AG04449 (cell line): Measurements from ENCODE around the gene PCDHGA8.
"Not testable (repeated sequence)": the region's sequence is repeated elsewhere in the genome, so short reads cannot be mapped to it uniquely, and the experiment has no call there.

ENCODE experiments used
- CTCF ChIA-PET: fragments of 350-600 bp; formaldehyde crosslinking; extraction: SDS; loops from one replicate; lab custom pipeline; 2021; ENCODE audit warnings: antibody characterized with exemption; lab: Yijun Ruan, JAX
- POLR2A ChIA-PET: fragments of 400-600, 350-600 bp; formaldehyde crosslinking; extraction: SDS; loops from one replicate; lab custom pipeline; 2020; ENCODE audit warnings: antibody characterized with exemption, inconsistent platforms; lab: Yijun Ruan, JAX
- DNase-seq: peaks from one replicate; pipeline ENCODE4 v3.0.0-alpha.2; 2010; ENCODE audit warnings: low read depth, low spot score
- H3K4me3 ChIP-seq: 2 replicates; pipeline ENCODE4 v1.5.1; 2011; ENCODE audit warnings: low read depth, mild to moderate bottlenecking, control low read depth, low read length
- TF ChIP-seq, protein P1 (sequence below): IDR thresholded peaks from one replicate; pipeline ENCODE4 v1.5.1; 2011; ENCODE audit warnings: mild to moderate bottlenecking, moderate library complexity, low read length, control low read depth, inconsistent platforms; ENCODE audit not compliant: insufficient read depth; ENCODE audit errors: missing control alignments

The PCDHGA8 gene

DNA sequence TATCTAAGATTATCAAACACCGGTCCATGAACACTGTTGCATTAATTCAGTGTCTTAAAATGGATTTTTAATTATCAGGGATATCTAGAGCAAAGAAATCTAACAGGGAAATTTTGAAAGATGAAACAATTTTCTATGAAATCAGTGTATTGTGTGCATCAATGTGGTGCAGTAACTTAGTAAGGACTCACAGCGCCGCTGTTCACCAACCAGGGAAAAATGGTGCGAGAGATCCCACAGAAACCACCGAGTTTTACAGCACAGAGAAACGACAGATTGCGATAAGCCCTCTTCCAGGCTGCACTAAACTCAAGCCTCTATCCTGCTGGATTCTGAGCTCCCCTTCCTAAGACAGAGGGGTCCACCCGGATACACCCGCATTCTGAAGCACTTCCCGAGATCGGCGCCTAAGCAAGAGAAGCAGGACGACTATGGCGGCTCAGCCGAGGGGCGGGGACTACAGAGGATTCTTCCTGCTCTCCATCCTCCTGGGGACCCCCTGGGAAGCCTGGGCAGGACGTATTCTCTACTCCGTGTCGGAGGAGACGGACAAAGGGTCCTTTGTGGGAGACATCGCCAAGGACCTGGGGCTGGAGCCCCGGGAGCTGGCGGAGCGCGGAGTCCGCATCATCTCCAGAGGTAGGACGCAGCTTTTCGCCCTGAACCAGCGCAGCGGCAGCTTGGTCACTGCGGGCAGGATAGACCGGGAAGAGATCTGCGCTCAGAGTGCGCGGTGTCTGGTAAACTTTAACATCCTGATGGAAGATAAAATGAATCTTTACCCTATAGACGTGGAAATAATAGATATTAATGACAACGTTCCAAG is 9.8 kb upstream of the PCDHGA8 start, which contains the start of gene PCDHGA7:
Gene PCDHGA7 (plus strand): TSS at position 274 of the 826 bp plus-strand sequence. CDS start 158 bp downstream, at position 432.
- ChIA-PET CTCF (interaction anchor here (0.8 to 1.8 kb wide), 12 partner anchors 9 to 185 kb away, joined by 3 to 8 read pairs (median 4); partner anchors contain the start of genes PCDHGA11, PCDHGA5, PCDHGA6 and PCDHGB7), POLR2A (no interaction called here)
- H3K4me3 ChIP-seq, result peak within 1 kb of the TSS; percentile 59
- TF ChIP-seq, protein P1, sequence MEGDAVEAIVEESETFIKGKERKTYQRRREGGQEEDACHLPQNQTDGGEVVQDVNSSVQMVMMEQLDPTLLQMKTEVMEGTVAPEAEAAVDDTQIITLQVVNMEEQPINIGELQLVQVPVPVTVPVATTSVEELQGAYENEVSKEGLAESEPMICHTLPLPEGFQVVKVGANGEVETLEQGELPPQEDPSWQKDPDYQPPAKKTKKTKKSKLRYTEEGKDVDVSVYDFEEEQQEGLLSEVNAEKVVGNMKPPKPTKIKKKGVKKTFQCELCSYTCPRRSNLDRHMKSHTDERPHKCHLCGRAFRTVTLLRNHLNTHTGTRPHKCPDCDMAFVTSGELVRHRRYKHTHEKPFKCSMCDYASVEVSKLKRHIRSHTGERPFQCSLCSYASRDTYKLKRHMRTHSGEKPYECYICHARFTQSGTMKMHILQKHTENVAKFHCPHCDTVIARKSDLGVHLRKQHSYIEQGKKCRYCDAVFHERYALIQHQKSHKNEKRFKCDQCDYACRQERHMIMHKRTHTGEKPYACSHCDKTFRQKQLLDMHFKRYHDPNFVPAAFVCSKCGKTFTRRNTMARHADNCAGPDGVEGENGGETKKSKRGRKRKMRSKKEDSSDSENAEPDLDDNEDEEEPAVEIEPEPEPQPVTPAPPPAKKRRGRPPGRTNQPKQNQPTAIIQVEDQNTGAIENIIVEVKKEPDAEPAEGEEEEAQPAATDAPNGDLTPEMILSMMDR, result peak; percentile 35
- no peak for DNase-seq

DNA sequence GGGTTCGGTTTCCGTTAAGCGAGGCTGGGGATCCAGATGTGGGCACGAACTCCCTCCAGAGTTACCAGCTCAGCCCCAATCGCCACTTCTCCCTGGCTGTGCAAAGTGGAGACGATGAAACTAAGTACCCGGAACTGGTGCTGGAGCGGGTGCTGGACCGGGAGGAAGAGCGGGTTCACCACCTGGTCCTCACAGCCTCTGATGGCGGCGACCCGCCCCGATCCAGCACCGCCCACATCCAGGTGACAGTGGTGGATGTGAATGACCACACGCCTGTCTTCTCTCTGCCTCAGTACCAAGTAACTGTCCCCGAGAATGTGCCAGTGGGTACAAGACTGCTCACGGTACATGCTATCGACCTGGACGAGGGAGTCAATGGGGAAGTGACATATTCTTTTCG is 9.1 kb upstream of the PCDHGA8 start:
- POLR2A ChIA-PET, result no interaction called here

DNA sequence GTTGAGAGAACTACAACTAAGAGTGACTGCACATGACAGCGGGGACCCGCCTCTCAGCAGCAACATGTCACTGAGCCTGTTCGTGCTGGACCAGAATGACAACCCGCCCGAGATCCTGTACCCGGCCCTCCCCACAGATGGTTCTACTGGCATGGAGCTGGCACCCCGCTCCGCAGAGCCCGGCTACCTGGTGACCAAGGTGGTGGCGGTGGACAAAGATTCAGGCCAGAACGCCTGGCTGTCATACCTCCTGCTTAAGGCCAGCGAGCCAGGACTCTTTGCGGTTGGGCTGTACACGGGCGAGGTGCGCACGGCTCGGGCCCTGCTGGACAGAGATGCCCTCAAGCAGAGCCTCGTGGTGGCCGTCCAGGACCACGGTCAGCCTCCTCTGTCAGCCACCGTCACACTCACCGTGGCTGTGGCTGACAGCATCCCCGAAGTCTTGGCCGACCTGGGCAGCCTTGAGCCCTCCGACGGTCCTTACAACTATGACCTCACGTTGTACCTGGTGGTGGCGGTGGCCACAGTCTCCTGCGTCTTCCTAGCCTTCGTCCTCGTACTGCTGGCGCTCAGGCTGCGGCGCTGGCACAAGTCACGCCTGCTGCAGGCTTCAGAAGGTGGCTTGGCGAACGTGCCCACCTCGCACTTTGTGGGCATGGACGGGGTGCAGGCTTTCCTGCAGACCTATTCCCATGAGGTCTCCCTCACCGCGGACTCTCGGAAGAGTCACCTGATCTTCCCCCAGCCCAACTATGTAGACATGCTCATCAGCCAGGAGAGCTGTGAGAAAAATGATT is 7.8 kb upstream of the PCDHGA8 start:
- CTCF ChIA-PET, result interaction anchor here (4.1 kb wide), 1 partner anchor 174 kb away, joined by 24 read pairs; no protein-coding TSS in a partner anchor
- no peak for DNase-seq
- POLR2A ChIA-PET, result no interaction called here
- no peak overlapping the region for H3K4me3 ChIP-seq
- TF ChIP-seq, protein P1, result no peak

More for the DNA sequence above, 9.1 kb upstream of the PCDHGA8 start:
- H3K4me3 ChIP-seq, result peak overlapping the region; percentile 59
- no peak for DNase-seq
- CTCF ChIA-PET, result interaction anchor here (0.8 to 1.8 kb wide), 12 partner anchors 9 to 184 kb away, joined by 3 to 8 read pairs (median 4); partner anchors contain the start of genes PCDHGA11, PCDHGA12, PCDHGA5 and PCDHGA6
- TF ChIP-seq, protein P1, result no peak

DNA sequence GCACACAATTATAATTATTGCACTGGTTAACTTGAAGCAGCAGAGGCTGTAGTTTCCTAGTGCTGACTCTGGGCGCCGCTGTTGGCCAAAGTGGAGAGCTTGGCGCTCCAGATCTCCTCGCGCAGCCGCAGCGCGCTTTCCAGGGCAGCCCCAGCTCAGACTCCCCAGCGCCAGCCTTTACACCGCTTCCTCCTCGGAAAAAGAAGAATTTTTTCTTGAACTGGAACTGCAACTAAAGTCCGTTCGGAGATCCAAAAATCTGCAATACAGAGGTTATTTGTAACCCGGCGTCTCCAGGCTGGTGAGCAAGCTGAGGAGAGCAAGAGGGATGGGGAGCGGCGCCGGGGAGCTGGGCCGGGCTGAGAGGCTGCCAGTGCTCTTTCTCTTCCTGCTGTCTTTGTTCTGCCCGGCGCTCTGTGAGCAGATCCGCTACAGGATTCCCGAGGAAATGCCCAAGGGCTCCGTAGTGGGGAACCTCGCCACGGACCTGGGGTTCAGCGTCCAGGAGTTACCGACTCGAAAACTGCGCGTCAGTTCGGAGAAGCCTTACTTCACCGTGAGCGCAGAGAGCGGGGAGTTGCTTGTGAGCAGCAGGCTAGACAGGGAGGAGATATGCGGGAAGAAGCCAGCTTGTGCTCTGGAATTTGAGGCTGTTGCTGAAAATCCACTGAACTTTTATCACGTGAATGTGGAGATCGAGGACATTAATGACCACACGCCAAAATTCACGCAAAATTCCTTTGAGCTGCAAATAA is 4.7 kb upstream of the PCDHGA8 start, which contains the start of gene PCDHGB4:
Gene PCDHGB4 (plus strand): TSS at position 142 of the 755 bp plus-strand sequence. CDS start 187 bp downstream, at position 329.
- TF ChIP-seq, protein P1, result peak; percentile 33
- DNase-seq, POLR2A ChIA-PET: not testable (repeated sequence)
- CTCF ChIA-PET, result interaction anchor here (1.0 to 8.4 kb wide), 8 partner anchors 9 to 181 kb away, joined by 3 to 77 read pairs (median 10); partner anchors contain the start of genes PCDHGA6, PCDHGB3 and PCDHGB5
- peak within 1 kb of the TSS; percentile 42 for H3K4me3 ChIP-seq

DNA sequence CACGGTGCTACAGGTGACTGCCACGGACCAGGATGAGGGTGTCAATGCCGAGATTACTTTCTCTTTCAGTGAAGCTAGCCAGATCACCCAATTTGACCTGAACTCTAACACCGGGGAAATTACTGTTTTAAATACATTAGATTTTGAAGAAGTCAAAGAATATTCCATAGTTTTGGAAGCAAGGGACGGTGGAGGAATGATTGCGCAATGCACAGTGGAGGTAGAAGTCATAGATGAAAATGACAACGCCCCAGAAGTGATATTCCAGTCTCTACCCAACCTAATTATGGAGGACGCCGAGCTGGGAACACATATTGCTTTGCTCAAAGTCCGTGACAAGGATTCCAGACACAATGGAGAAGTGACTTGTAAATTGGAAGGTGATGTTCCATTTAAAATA is 3.8 kb upstream of the PCDHGA8 start:
- POLR2A ChIA-PET, result no interaction called here
- no peak for DNase-seq
- H3K4me3 ChIP-seq, result no peak overlapping the region
- CTCF ChIA-PET, result interaction anchor here (1.6 to 8.4 kb wide), 5 partner anchors 9 to 175 kb away, joined by 5 to 77 read pairs (median 11); partner anchors contain the start of genes PCDHGA6, PCDHGB3 and PCDHGB5
- TF ChIP-seq, protein P1, result no peak
